Occipital lobe (tissue), 2 donors: ENCODE results near the gene MAP10. TPM values are rescaled to one million over a fixed set of nuclear protein-coding genes. Genes with fewer than 3 reads are reported as not detected.

Source experiments
- DNase-seq: peaks from one replicate; lab custom pipeline; 2025; lab: John Stamatoyannopoulos, UW
- total RNA-seq: library from RNA; depleted of rRNA; stranded (reverse); fragments of >200 nt; gene quantifications from one replicate; pipeline ENCODE4 v1.2.3, GENCODE V29; 2014

The MAP10 gene
- total RNA-seq, 1 donor from 2014 or later: 9.0 TPM

DNA sequence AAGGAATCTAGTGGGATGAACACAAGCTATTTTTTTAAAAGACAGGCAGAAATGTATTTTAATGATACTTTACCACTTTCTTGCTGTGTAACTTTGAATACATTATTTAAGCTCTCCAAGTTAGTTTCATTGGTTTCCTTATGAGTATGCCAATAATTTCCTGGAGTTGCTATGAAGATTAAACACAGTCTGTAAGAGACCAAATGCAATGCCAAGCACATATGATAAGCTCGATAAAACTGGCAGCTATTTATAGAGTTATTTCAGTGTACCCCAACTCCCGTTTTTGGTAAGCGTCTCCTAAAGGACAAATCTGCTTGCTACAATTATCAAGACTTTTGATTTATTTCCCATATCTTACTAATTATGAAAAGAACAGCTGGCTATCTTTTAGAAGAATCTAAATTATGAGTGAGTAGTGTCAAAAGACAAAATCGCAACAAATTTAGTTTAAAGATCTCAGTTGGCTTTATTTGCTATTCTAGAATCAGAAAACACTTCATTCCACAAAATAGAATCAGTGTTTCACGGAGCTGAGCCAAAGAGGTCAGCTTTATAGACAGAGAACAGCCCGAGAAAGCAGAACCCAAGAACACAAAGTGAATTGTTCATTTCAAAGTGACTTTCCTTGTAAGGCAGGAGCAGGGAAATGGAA lies 7.2 kb upstream of the MAP10 start:
- DNase-seq: no peak

DNA sequence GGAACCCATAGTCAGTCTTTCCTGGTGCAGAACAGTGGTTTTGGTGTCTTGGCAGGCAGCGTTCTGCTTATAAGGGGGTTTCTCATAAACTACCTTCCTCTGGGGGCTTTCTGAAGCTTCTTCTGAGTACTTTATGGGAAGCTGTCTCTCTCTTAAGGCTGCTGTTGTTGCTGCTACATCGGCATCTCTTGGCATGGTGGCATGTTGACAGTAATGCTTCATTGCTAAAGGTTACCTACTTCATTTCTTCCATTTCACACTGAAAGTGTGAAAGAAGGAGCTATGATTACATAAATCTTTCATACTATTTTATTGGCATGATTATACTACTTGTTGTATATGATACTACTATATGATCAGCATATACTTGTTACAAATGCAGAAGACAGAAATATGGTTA lies 6.3 kb upstream of the MAP10 start:
- no peak for DNase-seq

DNA sequence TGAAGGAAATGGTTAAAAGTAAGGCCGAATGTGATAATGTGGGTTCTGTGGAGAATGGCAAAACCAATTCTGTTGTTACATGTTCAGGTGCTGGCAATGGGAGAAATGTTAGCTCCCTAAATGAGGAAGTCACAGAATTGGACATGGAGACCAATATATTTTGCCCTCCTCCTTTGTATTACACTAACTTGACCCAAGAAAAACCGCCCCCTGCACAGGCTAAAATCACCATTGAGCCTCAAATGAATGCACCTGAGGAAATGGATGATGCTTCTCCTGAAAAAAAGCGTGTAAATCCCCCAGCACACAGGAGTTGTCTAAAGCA lies 932 bp downstream of the MAP10 start:
- no peak for DNase-seq

DNA sequence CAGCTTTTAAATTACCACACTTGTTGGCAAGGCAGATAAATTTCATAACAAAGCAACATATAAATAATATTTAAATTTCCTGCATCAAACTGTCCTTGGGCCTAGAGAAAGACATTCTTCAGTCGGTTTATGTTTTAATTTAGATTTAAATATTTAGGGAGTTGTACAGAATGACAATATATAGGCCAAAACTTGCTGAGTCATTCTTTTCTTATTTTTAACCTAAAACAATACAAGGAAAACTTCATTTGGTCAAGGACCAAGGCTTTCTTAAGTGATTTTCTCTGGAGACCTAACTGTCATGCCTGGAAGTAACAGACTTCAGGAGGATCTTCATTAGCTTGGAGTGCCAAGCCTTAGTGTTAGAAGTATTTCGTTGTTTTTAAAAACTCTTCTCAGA lies 5.6 kb downstream of the MAP10 start:
- no peak for DNase-seq

DNA sequence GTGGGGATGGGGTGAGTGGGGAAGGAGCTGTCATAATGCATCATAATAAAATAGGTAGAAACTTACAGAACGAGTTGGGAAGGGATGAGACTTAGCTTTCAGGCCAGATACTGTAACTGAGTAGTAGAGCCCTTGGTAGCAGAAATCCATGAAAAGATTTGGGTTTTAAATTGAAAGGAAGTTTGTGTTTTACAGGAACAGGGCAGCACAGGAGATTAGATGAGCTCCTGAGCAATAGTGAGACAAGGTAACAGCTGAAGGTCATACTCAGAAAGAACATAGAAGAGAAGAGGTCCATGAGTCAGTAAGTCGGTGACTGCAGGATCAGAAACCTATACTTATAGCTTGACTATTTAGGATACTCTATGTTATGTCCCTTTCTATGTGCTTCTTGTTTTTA lies 7.3 kb downstream of the MAP10 start:
- DNase-seq: no peak

DNA sequence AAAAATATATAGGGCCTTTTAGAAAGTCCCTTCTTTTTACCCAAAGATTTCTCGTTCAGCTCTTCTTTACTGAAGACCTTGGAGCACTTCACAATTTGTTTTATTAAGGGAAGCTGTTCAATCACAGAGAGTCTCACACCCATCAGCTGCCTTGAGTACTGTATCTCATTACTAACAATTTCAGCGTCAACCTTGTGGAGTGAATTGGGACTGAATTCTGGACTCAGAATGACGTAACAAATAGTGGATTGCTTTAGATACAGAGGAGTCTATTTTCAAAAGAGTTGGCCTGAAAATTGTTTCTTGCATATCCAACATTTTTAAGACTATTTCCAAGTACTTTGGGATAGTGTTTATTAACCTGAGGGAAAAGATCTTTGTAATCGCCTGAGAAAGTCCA lies 7.9 kb downstream of the MAP10 start:
- DNase-seq: no peak

DNA sequence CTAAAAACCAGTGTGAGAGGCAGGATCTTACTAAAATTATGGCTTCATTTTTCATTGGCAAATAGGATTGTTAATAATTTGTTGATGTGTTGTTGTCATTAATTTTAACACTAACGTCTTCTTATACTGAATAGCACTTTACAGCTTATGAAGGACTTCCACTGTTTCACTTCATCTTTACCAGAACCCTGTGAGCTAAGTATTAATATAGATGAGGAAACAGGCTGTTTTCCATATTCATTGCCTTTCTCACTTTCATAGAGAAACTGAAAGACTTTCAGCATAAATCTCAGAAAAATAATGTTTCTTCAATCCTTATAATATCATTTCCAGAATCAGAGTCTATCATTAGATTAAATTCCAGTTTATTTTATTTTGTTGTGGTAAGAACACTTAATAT lies 8.5 kb downstream of the MAP10 start:
- DNase-seq: no peak

DNA sequence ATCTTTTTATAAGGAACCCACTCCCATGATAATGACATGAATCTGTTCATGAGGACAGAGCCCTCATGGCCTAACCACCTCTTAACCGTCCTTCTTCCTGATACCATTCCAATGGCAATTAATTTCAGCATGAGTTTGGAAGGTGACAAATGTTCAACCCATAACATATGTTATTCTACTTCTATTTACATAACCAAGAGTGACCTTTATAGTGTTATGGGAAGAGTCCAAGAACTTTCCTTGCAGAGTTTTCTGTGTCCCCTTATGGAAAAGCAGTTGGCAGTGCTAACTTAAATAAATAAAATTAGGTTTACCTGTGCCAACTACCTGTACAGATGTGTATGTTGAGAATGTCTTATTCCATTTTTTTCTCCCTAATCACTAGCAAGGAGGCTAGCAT lies 11.1 kb downstream of the MAP10 start:
- no peak for DNase-seq

DNA sequence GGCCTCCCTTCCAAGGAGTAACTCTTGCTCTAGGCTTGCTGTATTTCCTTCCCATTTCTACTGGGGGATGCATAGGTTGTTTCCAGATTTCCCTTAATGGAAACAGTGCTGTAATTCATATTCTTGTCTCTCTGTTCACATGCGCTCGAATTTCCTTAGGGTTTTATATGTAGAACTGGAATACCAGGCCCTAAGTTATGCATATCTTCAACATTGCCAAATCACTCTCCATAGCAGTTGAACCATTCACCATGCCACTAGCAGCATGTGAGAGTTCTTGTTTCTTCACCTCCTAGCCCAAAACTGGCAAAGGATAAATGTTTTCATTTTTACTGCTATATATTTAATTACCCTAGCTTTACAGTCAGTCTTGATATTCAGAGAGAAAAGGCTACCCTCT lies 12.8 kb downstream of the MAP10 start:
- no peak for DNase-seq

DNA sequence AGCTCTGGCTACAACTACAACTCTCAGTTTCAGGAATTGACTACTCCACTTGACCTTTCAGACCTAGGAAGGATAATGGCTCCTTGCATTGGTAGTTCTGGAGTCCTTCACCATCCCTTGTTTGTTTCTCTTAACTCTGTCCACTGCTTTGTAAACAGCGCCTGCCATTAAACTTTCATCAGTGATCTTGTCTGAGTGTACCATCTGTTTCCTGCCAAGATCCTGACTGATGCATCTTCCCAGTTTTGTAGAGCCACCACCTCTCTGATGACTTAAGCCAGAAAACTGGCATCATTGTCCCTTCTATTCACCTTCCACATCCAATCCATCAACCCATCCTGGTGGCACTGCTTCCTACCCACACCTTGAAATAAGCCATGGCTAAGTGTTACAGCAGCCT lies 15.2 kb downstream of the MAP10 start:
- no peak for DNase-seq

DNA sequence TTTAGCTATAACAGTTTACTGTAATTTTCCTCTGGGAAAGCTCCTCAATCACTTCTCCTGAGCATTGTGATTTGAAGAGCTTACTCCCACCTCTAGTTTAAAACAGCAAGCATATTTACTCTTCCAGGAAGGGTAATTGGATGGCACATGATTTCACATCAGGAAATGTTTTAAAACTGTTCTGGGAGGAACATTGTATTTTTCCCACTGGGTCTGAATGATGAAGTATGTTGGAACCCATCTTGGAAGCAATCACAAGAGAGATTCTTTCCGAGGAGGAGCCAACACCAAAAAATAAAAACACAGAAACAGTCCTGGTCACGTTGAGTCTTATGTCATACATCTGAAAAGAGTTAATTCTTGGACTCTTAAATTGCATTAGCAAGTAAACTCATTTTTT lies 17.3 kb downstream of the MAP10 start:
- DNase-seq: no peak

DNA sequence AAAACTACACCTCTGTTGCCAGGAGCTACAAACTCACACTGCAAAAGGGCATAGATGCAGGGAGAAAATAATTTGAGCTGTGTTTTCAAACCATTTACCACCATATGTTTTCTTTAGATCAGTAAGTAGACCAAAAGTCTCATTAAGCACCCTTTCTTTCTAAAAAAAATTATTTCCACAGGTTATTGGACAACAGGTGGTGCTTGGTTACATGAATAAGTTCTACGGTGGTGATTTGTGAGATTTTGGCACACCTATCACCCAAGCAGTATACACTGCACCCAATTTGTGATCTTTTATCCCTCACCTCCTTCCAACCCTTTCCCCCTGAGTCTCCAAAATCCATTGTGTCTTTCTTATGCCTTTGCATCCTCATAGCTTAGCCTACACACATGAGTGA lies 21.1 kb downstream of the MAP10 start:
- DNase-seq: no peak

DNA sequence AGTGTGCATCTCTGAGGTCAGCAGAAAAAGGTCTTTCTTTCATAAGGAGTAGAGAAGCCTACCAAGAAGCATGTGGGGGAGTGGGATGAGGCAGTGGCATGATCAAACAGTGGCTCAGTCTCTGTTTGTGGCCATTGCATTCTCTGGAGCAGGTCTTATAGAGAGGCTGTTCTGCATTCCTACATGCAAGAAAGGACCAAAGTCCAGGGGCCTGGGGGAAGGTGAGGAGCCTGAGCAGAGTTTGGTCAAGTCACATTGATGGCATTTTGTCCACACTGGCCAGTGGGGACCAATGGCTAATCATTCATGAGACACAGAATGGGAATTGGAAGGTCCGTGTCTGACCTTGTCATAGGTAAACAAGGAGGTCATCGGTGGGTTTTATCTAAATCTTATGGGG lies 25.4 kb downstream of the MAP10 start:
- no peak for DNase-seq

DNA sequence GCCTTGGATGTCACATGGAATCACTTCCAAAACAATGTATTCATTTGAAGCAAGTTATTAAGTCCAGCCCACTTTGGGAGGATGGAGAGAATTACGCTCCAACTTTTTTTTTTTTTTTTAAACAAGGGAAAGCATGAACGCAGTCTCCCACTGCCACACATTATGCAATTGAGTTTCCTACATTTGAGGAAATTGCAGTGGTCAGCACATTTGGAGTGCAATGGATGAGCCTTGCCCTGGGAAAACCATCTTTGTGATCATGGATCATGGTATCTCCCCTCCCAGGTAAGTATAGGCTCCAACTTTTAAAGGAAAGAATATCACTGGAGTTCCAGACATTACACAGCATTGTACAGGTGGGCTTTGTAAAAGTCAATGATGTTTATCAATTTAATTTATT lies 26.7 kb downstream of the MAP10 start:
- no peak for DNase-seq

DNA sequence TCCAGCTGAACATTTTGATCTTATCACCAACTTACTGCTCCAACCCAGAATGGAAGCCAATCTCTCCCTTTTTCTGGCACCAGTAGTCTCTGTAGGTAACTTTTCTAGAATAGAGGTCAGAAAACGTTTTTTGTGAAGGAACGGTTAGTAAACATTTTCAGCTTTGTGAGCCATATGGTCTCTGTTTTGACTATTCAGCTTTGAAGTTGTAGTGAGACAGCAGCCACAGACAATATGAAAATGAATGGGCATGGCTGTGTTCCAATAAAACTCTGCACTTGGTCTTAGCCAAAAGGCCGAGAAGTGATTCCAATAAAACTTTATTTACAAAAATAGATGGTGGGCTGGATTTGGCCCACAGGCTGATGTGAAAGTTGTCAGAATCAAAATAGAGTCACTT lies 28.9 kb downstream of the MAP10 start:
- no peak for DNase-seq

DNA sequence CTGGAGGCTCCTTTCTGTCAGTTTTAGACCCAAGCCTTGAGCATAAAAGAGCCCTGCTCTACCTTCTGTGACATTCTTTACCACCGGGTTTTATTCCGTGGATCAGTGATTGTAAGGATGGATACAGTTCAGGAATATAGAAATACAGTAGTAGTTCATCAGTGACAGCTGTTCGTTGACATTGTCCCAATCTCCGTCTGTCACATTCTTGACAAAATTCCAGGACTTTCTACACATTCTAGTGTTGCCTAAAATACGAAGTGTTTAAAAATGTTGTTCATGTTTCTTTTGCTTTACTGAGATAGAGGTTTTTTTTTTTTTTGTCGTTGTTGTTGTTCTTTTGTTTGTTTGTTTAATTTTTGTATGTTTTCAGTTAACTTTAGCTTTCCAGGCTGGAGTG lies 29.9 kb downstream of the MAP10 start:
- DNase-seq: no peak

DNA sequence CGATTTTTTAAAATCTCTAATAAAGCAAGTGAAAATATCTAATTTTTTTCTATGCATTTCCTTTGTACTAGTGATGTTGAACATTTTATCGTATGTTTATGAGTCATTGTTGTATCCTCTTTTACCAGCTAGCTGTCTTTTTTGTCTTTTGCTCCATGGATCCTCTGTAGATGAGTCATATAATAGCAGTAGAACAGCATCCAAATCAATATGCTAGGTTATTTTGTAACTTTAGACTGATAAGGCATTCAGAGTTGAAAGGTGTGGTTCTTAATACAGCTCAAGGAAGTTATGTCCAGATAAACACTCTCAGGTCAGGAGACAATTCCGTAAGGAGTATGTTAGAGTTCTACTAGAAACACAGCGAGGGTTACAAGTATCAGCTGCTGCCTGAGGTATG lies 31.9 kb downstream of the MAP10 start:
- no peak for DNase-seq

DNA sequence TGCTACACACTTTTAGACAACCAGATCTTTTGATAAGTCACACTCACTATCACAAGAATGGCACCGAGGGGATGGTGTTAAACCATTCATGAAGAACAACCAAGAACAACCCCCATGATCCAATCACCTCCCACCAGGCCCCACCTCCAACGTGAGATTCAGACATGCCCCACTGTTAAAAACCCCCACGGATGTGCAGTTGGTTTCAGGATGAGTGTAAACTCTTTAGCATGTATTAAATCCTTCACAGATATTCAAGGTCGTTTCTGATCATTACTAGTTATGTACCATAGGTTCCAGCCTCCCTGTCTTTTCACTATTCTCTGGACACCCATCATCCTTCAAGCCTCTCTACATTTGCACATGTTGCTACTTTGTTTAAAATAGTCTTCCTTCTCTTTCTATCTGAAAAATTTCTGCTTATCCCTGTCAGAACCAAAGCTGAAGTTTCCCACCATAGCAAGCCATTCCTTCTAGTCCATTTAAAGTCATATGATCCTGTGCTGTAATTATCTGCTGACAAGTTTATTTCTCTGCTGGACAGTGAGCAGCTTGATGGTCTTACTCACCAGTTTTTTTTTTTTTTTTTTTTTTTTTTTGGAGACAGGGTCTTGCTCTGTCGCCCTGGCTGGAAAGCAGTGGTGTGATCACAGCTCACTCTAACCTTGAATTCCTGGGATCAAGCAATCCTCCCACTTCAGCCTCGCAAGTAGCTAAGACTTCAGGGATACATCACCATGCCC lies 36.8 kb downstream of the MAP10 start:
- no peak for DNase-seq

DNA sequence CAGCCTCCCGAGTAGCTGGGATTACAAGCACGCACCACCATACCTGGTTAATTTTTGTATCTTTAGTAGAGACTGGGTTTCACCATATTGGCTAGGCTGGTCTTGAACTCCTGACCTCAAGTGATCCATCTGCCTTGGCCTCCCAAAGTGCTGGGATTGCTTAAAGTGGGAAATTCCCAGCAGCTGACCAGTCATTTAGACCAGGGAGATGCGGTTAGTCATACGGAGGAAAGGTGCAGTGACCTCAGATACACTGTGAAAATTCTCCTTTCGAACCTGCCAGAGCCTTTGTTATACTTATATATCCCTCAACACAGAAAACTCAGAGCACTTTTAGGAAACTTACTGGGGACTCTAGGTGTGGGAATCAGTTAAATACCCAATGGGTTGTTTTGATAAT lies 39.6 kb downstream of the MAP10 start:
- no peak for DNase-seq

DNA sequence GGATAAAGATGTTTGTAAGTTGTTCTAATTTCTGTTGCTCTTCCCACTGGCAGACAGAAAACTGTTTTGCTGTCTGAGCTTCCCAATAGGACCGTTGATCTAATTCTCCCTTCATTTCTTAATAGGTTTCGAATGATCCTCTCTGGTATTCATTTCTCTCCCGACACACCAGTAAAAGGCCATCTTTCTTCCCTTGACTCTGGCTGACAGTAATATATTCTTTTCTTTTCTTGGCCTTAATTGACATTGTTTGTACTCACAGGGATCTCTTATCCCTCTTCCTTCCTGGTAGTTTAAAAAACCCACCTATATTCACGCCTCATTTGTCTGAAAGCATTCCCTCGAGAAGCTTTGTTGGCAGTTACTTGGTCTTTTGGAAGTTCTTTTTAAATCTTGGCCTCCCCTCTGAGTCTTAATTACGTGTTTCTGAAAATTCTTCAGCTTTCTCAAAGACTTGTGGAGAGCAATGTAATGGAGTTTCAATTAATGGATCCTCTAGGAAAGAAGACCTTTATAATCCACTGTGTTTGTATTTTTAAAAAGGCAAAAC lies 40.3 kb downstream of the MAP10 start:
- DNase-seq: no peak

DNA sequence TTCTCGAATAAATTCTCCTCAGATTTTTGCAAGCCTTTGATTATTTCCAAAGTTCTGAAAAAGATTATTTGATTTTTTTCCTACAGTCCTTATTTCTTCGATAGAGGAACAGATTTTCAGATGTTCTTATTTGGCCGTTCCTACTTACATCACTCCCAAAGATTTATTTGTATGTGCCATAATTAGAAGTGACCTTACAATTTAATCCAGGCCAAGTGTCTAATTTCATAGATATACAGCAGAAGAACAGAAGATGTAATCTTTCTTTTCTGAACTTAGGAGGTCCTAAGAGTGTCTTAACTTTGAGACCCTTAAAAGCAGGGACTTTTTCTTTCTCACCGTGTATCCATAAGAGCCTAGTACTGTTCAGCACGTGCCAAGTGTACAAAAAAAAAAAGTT lies 46.3 kb downstream of the MAP10 start:
- no peak for DNase-seq

DNA sequence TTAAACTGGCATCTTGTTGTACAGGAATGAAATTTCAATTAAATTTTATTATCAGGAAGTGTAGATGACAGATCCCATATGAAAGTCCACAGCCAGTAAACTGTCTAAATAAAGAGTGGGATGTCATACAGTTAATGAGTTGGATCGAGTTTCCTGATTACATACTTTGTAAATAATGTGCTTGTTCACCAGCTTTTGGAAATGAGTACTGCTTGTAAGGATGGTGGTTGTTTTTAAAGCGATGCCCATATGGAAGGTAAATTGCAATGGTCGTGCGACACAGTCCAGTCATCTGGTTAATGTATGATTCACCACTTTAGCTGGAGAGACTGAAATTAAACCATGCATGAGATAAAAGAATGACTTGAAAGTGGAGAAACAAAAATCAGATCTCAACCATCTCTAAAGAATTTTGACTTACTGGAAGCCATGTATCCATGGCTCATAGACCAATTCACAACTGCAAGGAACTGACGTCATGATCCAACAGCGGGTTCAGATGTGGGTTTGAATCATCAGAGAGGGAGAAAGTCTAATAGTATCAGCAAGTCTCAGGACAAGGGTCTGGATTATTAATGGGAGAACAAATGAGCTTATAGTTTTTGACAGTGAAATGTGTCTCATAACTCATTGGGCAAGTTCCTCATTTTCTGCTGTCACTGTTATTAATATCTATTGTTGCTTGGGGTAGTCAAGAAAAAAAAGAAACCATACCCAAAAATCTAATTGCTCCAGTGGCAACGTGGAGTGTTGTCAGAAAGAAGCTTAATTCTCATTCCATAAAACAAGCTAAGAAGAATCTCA lies 49.0 kb downstream of the MAP10 start:
- no peak for DNase-seq

DNA sequence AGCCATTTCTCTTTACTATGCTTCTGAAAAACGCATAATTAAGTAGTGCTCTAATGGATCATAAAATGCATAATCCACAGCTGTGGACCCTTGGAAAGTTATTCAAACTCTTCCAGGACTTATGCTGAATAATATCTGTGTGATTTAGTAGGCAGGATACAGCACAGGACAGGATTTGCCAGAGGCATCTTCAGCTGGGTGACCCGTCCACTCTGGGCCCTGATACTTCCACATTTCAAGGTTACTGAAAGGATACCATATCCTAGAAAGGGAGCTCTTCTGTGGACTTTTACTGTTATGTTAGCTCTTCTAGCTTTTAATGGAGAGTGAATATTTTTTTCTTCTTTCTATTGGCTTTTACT lies 49.6 kb downstream of the MAP10 start:
- DNase-seq: no peak
